IMR-90 (cell line): ENCODE data around the gene NR1H2. TPM values are rescaled to one million over a fixed set of nuclear protein-coding genes. Genes with fewer than 3 reads are reported as not detected.

Experiments
- ATAC-seq: fragments of 200-7000 bp; cut with Tn5 transposase; 2 replicates; pipeline ENCODE4 v1.9.1; 2020; ENCODE audit warnings: low read depth, mild to moderate bottlenecking, moderate library complexity
- BruUV-seq: library from RNA; stranded (reverse); fragments of 400-500 nt; replicated peaks from 2 replicates; lab custom pipeline; 2021; lab: Mats Ljungman, UMichigan
- CTCF ChIA-PET: fragments of 300-600 bp; formaldehyde crosslinking; extraction: SDS; loops from one replicate; lab custom pipeline; 2021; ENCODE audit warnings: antibody characterized with exemption; lab: Yijun Ruan, JAX
- POLR2A ChIA-PET: fragments of 300-600 bp; sonication (Branson Sonifier 250); formaldehyde crosslinking; loops from one replicate; lab custom pipeline; 2022; ENCODE audit warnings: antibody characterized with exemption; ENCODE audit not compliant: unreplicated experiment; lab: Charles Lee
- DNase-seq: peaks from one replicate; pipeline ENCODE4 v3.0.0; 2013
- H2AFZ ChIP-seq: replicated peaks from 2 replicates; pipeline ENCODE3; 2013; ENCODE audit warnings: low read length, mild to moderate bottlenecking; ENCODE audit not compliant: poor library complexity
- H2AK5ac ChIP-seq: 2 replicates; pipeline ENCODE4 v1.6.1; 2013; ENCODE audit warnings: low read depth, low read length, inconsistent platforms
- H2AK9ac ChIP-seq: replicated peaks from 2 replicates; pipeline ENCODE3; 2013; ENCODE audit warnings: mild to moderate bottlenecking, low read depth, low read length, moderate library complexity; ENCODE audit not compliant: poor library complexity
- H2BK120ac ChIP-seq: 2 replicates; pipeline ENCODE4 v1.6.1; 2013; ENCODE audit warnings: low read depth, low read length, inconsistent platforms
- H2BK15ac ChIP-seq: 3 replicates; pipeline ENCODE4 v1.6.1; 2013; ENCODE audit warnings: low read depth, low read length, inconsistent platforms
- H2BK20ac ChIP-seq: 2 replicates; pipeline ENCODE4 v1.6.1; 2013; ENCODE audit warnings: low read depth, mild to moderate bottlenecking, inconsistent platforms, low read length, moderate library complexity
- H2BK5ac ChIP-seq: 2 replicates; pipeline ENCODE4 v1.6.1; 2013; ENCODE audit warnings: mild to moderate bottlenecking, low read depth, low read length, inconsistent platforms; ENCODE audit not compliant: poor library complexity, severe bottlenecking
- H3K14ac ChIP-seq: replicated peaks from 2 replicates; pipeline ENCODE4 v1.6.1; 2013; ENCODE audit warnings: low read depth, low read length, inconsistent platforms
- H3K18ac ChIP-seq: 2 replicates; pipeline ENCODE4 v1.6.1; 2013; ENCODE audit warnings: low read depth, low read length, control low read depth
- H3K23ac ChIP-seq: 2 replicates; pipeline ENCODE4 v1.6.1; 2013; ENCODE audit warnings: low read depth, low read length, inconsistent platforms
- H3K27ac ChIP-seq: 2 replicates; pipeline ENCODE4 v1.5.1; 2013; ENCODE audit warnings: mild to moderate bottlenecking, control low read depth, low read length; ENCODE audit not compliant: insufficient read depth
- H3K27me3 ChIP-seq: 2 replicates; pipeline ENCODE4 v1.6.1; 2013; ENCODE audit warnings: low read length; ENCODE audit not compliant: control insufficient read depth, insufficient read depth
- H3K36me3 ChIP-seq: 2 replicates; pipeline ENCODE4 v1.6.1; 2013; ENCODE audit warnings: low read length, mixed read lengths; ENCODE audit not compliant: control insufficient read depth, insufficient read depth
- H3K4ac ChIP-seq: 2 replicates; pipeline ENCODE4 v1.6.1; 2013; ENCODE audit warnings: low read depth, low read length, inconsistent platforms
- H3K4me1 ChIP-seq: 2 replicates; pipeline ENCODE4 v1.6.1; 2013; ENCODE audit warnings: low read length, mixed read lengths; ENCODE audit not compliant: control insufficient read depth, insufficient read depth
- H3K4me2 ChIP-seq: 2 replicates; pipeline ENCODE4 v1.6.1; 2013; ENCODE audit warnings: low read depth, mild to moderate bottlenecking, control low read depth, low read length, moderate library complexity
- H3K4me3 ChIP-seq: 2 replicates; pipeline ENCODE4 v1.5.1; 2013; ENCODE audit warnings: low read depth, mild to moderate bottlenecking, control low read depth, low read length, moderate library complexity; ENCODE audit not compliant: insufficient read depth
- H3K56ac ChIP-seq: 2 replicates; pipeline ENCODE4 v1.6.1; 2013; ENCODE audit warnings: low read length, inconsistent platforms; ENCODE audit not compliant: insufficient read depth; ENCODE audit errors: extremely low read depth
- H3K79me1 ChIP-seq, 2 experiments: 2 replicates each; pipeline ENCODE4 v1.6.1; 2013; ENCODE audit warnings: low read length in 2 of 2, inconsistent platforms in 1 of 2, low read depth in 1 of 2
- H3K9ac ChIP-seq: 2 replicates; pipeline ENCODE4 v1.6.1; 2013; ENCODE audit warnings: low read depth, low read length, control low read depth
- H3K9me1 ChIP-seq: 2 replicates; pipeline ENCODE4 v1.6.1; 2013; ENCODE audit warnings: low read length, inconsistent platforms; ENCODE audit not compliant: insufficient read depth
- H3K9me3 ChIP-seq: 2 replicates; pipeline ENCODE4 v1.6.1; 2013; ENCODE audit warnings: low read length; ENCODE audit not compliant: control insufficient read depth, insufficient read depth
- H4K20me1 ChIP-seq: 2 replicates; pipeline ENCODE4 v1.6.1; 2013; ENCODE audit warnings: low read length, inconsistent platforms; ENCODE audit not compliant: insufficient read depth
- H4K5ac ChIP-seq: 2 replicates; pipeline ENCODE4 v1.6.1; 2013; ENCODE audit warnings: mild to moderate bottlenecking, low read depth, low read length, control low read depth
- H4K8ac ChIP-seq, 2 experiments: 2 replicates each; pipeline ENCODE4 v1.6.1; 2013; ENCODE audit warnings: low read depth in 2 of 2, low read length in 2 of 2, control low read depth in 1 of 2, inconsistent platforms in 1 of 2
- H4K91ac ChIP-seq: 2 replicates; pipeline ENCODE4 v1.6.1; 2013; ENCODE audit warnings: low read depth, low read length, inconsistent platforms; ENCODE audit not compliant: insufficient read depth
- FOS ChIP-seq: fragments of 150-350 bp; IDR thresholded peaks from 2 replicates; pipeline ENCODE4 v1.6.1; 2016; ENCODE audit warnings: low read depth, low read length
- MAFK ChIP-seq: IDR thresholded peaks from 2 replicates; pipeline ENCODE4 v1.6.1; 2012; ENCODE audit warnings: low read depth, low read length, improper control_type of control experiment
- MAZ ChIP-seq: IDR thresholded peaks from 2 replicates; pipeline ENCODE4 v1.6.1; 2012; ENCODE audit warnings: low read depth, mild to moderate bottlenecking, low read length, improper control_type of control experiment, moderate library complexity, borderline replicate concordance
- RAD21 ChIP-seq: IDR thresholded peaks from 2 replicates; pipeline ENCODE4 v1.6.1; 2012; ENCODE audit warnings: low read length, improper control_type of control experiment
- RCOR1 ChIP-seq: IDR thresholded peaks from 2 replicates; pipeline ENCODE4 v1.6.1; 2012; ENCODE audit warnings: mild to moderate bottlenecking, low read length, improper control_type of control experiment; ENCODE audit not compliant: insufficient replicate concordance
- RFX5 ChIP-seq: IDR thresholded peaks from 2 replicates; pipeline ENCODE4 v1.8.0; 2012; ENCODE audit warnings: low read depth, mild to moderate bottlenecking, low read length, moderate library complexity
- SMC3 ChIP-seq: fragments of 150-350 bp; IDR thresholded peaks from 2 replicates; pipeline ENCODE4 v1.6.1; 2016; ENCODE audit warnings: low read depth, mild to moderate bottlenecking, antibody characterized with exemption, low read length, moderate library complexity
- WGBS, 2 experiments: methylation state at CpG; one replicate each; pipeline versions ENCODE4 v1.1.5 to v1.1.7; 2013; ENCODE audit warnings: missing lambda C conversion rate in 2 of 2; ENCODE audit not compliant: insufficient read length in 1 of 2; ENCODE audit errors: extremely low coverage in 2 of 2; 5-methylcytosine and 5-hydroxymethylcytosine counted together
- dilution Hi-C: fragments of 300-500 bp; cut with HindIII; formaldehyde crosslinking; loops from one replicate; pipeline ENCODE4 v1.14.3; 2018; ENCODE audit warnings: low sequenced_read_pairs; ENCODE audit not compliant: unreplicated experiment
- in situ Hi-C: fragments of 300-500 bp; cut with MboI; formaldehyde crosslinking; loops from 3 replicates; pipeline ENCODE4 v1.14.3; 2019; ENCODE audit warnings: low sequenced_read_pairs, inconsistent platforms, mixed read lengths
- intact Hi-C: fragments of 100-400 bp; cut with micrococcal nuclease; formaldehyde crosslinking; loops from 2 replicates; pipeline ENCODE4 v1.10.0; 2022
- polyA plus RNA-seq, 3 experiments: library from polyadenylated mRNA; depleted of rRNA; stranded (reverse); fragments of >200 nt; gene quantifications; 2 replicates each; pipeline ENCODE4 v1.2.3, GENCODE V29; 2012; ENCODE audit warnings: low replicate concordance in 1 of 3
- total RNA-seq: library from RNA; depleted of rRNA; stranded (reverse); fragments of >200 nt; gene quantifications from 2 replicates; pipeline ENCODE4 v1.2.3, GENCODE V29; 2012

Gene NR1H2
- total and polyA plus RNA-seq, 2 of the 4 experiments (the other 2 are of a cell fraction) = 37.8 to 48.4 TPM

- POLR2A ChIA-PET = no interaction called here
- Histone ChIP-seq H2BK5ac (no peak overlapping the region), H3K4me3 (no peak overlapping the region), H2AFZ (no peak overlapping the region), H3K9ac (no peak overlapping the region), H2BK20ac (no peak overlapping the region), H4K5ac (no peak overlapping the region), H3K4ac (no peak overlapping the region), H3K14ac (no peak overlapping the region), H2AK9ac (no peak overlapping the region), H3K4me1 (no peaks in the 10 kb centered on the region), H3K27me3 (peaks cover 44% of the 10 kb centered on the region), H3K4me2 (no peak overlapping the region), H3K36me3 (no peaks in the 10 kb centered on the region), H2AK5ac (no peak overlapping the region), H4K20me1 (no peaks in the 10 kb centered on the region), H3K9me3 (peaks cover 11% of the 10 kb centered on the region), H2BK120ac (no peak overlapping the region), H3K18ac (no peak overlapping the region), H3K79me1 (no peaks in the 10 kb centered on the region), H2BK15ac (no peak overlapping the region), H3K27ac (no peak overlapping the region), H3K9me1 (no peaks in the 10 kb centered on the region; the same call in 1 of the 2 replicates), H4K91ac (no peak overlapping the region), H3K23ac (no peak overlapping the region), H3K56ac (no peak overlapping the region), H4K8ac (no peak overlapping the region)
- CTCF ChIA-PET = no interaction called here
- dilution Hi-C loops = no loop called here
- in situ Hi-C loops = no loop called here
- intact Hi-C loops = no loop called here
- DNase-seq = no peak
- no CpG with 5 or more reads among the region's 2 CpGs for WGBS, 2 experiments
- no TSS peak for BruUV-seq
- no peak for ATAC-seq
- no peak for TF ChIP-seq SMC3
- TF ChIP-seq MAFK = no peak
- TF ChIP-seq RAD21 = no peak
- TF ChIP-seq RFX5 = no peak
- TF ChIP-seq FOS = no peak
- TF ChIP-seq RCOR1 = no peak
- TF ChIP-seq MAZ = no peak
These were observed 44.3 kb upstream of the NR1H2 start for GRCh38 chr19:50331994-50332243.
